Neural crest cell (in vitro differentiated cells): ENCODE results near the gene NINL. TPM values are rescaled to one million over a fixed set of nuclear protein-coding genes. Genes with fewer than 3 reads are reported as not detected.
"Not testable (repeated sequence)": the region's sequence is repeated elsewhere in the genome, so short reads cannot be mapped to it uniquely, and the experiment has no call there.

Source experiments
- DNase-seq: peaks from one replicate; pipeline ENCODE4 v3.0.0; 2021; ENCODE audit warnings: low read depth, mixed read lengths, low spot score
- H3K27ac Mint-ChIP-seq: one replicate; pipeline ENCODE4 v1.8.0; 2021; ENCODE audit warnings: mild to moderate bottlenecking, mixed read lengths; ENCODE audit not compliant: unreplicated experiment
- H3K27me3 Mint-ChIP-seq: 2 replicates; pipeline ENCODE4 v1.8.0; 2021; ENCODE audit warnings: low read depth, mild to moderate bottlenecking, mixed read lengths
- H3K36me3 Mint-ChIP-seq: 2 replicates; pipeline ENCODE4 v1.8.0; 2021; ENCODE audit warnings: low read depth, mild to moderate bottlenecking, mixed read lengths
- H3K4me1 Mint-ChIP-seq: 2 replicates; pipeline ENCODE4 v1.8.0; 2021; ENCODE audit warnings: mixed read lengths
- H3K4me3 Mint-ChIP-seq: one replicate; pipeline ENCODE4 v1.8.0; 2021; ENCODE audit warnings: mild to moderate bottlenecking, mixed read lengths
- H3K9me3 Mint-ChIP-seq: 2 replicates; pipeline ENCODE4 v1.8.0; 2021; ENCODE audit warnings: mixed read lengths
- long read RNA-seq: library from polyadenylated mRNA; unstranded; transcript quantifications from one replicate; pipeline ENCODE4 v2.0.0, GENCODE V29; 2020
- total RNA-seq: library from RNA; stranded (reverse); gene quantifications from 2 replicates; pipeline ENCODE4 v1.2.1, GENCODE V29; 2021
- TF ChIP-seq, protein P1 (sequence below): fragments of 200-600 bp; sonication (generic); conservative IDR thresholded peaks from 2 replicates; pipeline ENCODE4 v1.5.0; 2021; ENCODE audit warnings: antibody characterized with exemption, mild to moderate bottlenecking

The NINL gene
- 41.2 and 44.0 TPM in 2 replicates for total RNA-seq
- long read RNA-seq, partial matches to known transcripts: 15 of 24 reads
- long read RNA-seq, other reads (novel, unspliced or antisense): 8 of 24 reads

DNA sequence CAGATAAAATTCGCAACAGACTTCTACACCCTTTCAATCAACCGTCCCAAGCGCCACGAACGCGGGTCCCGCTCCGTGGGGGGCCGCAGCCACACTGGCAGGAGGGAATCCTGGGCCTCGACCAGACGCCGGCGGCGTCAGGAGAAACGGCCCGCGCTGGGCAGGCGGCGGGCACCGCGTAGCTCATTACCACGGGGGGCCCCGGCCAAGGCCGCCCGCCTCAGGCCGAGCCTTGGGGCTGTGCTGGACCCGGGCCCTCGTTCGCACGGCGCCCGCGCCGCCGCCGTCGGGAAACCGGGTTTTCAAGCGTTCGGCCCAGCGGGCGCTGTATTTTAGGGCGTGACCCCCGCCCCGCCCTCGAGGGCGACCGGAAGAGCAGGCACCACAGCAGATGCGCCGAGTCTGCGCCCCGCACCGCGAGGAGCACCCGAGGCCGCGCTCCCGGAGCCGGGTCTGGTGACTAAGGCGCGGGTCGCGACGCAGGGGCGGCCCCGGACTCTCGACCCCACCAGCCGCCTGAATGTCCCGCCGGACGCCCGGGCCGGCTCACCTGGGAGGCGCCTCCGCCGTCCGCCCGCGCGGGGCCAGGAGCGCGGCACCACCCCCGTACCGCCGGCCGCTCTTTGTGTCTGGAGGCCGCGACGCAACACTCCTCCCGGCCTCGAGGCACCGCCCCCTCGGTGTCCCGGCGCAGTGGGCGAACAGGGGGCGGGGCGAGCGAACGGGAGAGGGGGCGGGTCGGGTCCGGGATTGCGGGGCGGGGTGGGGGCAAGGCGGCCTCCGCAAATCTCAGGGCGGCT, at the start of gene NINL:
NINL (minus strand) TSS at position 627 of the 800 bp plus-strand sequence. CDS start 58,944 bp downstream, outside the sequence.
- peak within 1 kb of the TSS; percentile 97 for H3K27ac Mint-ChIP-seq
- TF ChIP-seq, protein P1, sequence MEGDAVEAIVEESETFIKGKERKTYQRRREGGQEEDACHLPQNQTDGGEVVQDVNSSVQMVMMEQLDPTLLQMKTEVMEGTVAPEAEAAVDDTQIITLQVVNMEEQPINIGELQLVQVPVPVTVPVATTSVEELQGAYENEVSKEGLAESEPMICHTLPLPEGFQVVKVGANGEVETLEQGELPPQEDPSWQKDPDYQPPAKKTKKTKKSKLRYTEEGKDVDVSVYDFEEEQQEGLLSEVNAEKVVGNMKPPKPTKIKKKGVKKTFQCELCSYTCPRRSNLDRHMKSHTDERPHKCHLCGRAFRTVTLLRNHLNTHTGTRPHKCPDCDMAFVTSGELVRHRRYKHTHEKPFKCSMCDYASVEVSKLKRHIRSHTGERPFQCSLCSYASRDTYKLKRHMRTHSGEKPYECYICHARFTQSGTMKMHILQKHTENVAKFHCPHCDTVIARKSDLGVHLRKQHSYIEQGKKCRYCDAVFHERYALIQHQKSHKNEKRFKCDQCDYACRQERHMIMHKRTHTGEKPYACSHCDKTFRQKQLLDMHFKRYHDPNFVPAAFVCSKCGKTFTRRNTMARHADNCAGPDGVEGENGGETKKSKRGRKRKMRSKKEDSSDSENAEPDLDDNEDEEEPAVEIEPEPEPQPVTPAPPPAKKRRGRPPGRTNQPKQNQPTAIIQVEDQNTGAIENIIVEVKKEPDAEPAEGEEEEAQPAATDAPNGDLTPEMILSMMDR: no peak
- DNase-seq: peak; percentile 70
- H3K27me3 Mint-ChIP-seq: no peaks in the 10 kb centered on the region
- peak within 1 kb of the TSS; percentile 92 for H3K4me3 Mint-ChIP-seq
- H3K9me3 Mint-ChIP-seq: no peaks in the 10 kb centered on the region
- peaks cover 9% of the 10 kb centered on the region for H3K36me3 Mint-ChIP-seq
- H3K4me1 Mint-ChIP-seq: peaks cover 27% of the 10 kb centered on the region

DNA sequence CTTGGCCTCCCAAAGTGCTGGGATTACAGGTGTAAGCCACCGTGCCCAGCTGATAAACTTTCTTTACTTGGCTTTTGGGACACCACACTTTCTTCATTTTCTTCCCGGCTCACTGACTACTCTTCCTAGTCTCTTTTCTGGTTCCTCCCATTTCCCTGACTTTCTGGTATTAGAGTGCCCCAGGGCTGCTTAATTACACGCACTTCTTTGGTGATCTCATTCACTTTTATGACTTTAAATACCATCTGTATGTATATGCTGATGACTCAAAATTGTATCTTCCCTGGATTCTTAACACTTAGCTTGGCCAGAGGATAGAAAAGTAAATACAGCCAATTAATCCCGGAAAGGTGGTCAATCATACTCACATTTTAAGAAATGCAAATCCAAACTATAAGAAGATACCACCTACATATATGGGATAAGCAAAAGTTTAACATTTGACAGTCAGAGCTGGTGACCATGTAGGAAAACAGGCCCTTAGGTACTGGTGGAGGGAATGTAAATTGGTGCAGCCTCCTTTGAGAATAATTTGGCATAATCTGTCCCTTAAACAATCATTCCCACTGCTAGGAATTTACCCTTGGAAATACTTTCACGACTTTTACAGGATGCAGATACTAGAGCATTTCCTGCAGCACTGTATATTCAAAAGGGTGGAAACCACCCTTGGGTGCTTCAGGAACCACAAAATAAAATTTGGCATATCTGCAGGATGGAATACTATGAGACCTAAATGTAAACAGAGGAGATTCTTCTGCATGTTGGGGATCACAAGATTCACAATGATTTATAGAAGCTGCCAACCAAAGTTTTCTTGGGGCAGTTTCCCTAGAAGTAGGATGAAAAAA, 47.8 kb upstream of the NINL start:
- Mint-ChIP-seq H3K27ac (no peak overlapping the region), H3K4me1 (no peaks in the 10 kb centered on the region), H3K9me3 (peaks cover 15% of the 10 kb centered on the region), H3K36me3 (peaks cover 34% of the 10 kb centered on the region), H3K4me3 (no peak overlapping the region), H3K27me3 (no peaks in the 10 kb centered on the region)
- DNase-seq: no peak
- TF ChIP-seq, protein P1: no peak

DNA sequence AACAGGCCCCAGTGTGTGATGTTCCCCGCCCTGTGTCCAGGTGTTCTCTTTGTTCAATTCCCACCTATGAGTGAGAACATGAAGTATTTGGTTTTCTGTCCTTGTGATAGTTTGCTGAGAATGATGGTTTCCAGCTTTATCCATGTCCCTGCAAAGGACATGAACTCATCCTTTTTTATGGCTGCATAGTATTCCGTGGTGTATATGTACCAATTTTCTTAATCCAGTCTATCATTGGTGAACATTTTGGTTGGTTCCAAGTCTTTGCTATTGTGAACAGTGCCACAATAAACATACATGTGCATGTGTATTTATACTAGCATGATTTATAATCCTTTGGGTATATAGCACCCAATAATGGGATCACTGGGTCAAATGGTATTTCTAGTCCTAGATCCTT, 45.3 kb upstream of the NINL start:
- H3K36me3 Mint-ChIP-seq: peaks cover 23% of the 10 kb centered on the region
- not testable (repeated sequence) for DNase-seq, H3K4me3 Mint-ChIP-seq, H3K27me3 Mint-ChIP-seq, H3K27ac Mint-ChIP-seq, H3K4me1 Mint-ChIP-seq
- peaks cover 11% of the 10 kb centered on the region for H3K9me3 Mint-ChIP-seq

DNA sequence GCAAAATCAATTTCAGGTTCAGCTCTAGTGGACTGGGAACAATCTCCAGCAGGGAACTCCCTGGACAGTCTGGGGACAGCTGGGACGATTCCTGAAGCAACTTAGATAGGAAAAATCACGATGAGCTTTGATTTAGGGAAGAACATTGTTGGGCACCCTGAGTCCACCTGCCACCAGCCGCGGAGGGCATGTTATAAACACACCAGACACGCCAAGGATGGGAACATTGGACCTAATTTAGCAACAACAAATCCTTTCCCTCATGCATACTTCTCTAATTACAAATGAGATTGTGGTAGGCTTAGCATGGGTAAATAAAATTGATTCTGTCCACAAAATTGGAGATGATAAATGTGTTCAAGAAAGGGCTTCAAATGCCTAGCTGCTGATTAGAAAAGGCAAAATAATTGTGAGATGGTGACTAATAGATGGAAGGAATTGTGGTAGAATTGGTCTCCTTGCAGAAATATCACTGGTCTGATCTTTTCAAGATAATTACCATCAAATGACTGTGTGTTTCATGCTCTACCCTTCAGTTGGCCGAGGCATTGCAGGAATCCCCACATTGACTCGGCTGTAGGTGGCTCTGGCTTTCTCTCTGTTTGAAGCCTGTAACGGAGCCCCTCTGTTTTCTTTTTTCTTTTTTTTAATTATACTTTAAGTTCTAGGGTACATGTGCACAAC, 44.6 kb upstream of the NINL start:
- Mint-ChIP-seq H3K27me3 (no peaks in the 10 kb centered on the region), H3K27ac (no peak overlapping the region), H3K4me3 (no peak overlapping the region), H3K4me1 (no peaks in the 10 kb centered on the region), H3K36me3 (peaks cover 18% of the 10 kb centered on the region), H3K9me3 (peaks cover 11% of the 10 kb centered on the region)
- TF ChIP-seq, protein P1: no peak
- no peak for DNase-seq

DNA sequence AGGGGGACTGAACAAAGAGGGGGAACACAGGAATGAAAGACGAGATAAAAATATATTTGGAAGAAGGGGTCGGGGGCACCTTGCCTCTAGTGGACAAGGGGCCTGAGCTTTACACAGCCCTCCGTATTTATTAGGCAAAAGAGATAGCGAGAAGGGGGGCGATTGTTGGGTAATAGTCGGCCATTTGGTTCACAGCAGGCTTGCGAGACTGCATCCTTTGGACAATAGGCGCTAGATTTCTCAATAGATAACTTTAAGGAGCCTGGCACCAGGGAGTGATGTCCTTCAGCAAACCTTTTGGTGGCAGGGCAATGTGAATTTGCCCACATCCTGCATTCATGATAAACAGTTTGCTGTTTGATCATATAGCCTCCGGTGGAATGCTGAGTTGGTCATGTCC, 41.4 kb upstream of the NINL start:
- TF ChIP-seq, protein P1: no peak
- Mint-ChIP-seq H3K4me1 (peaks cover 22% of the 10 kb centered on the region), H3K9me3 (peaks cover 5% of the 10 kb centered on the region), H3K27me3 (no peaks in the 10 kb centered on the region), H3K27ac (no peak overlapping the region), H3K4me3 (peak overlapping the region; percentile 2), H3K36me3 (peaks cover 16% of the 10 kb centered on the region)
- DNase-seq: no peak
